HEK293 (cell line): ENCODE results near the gene LCNL1.

Experiments
- EGR2 ChIP-seq: fragments of 450-650 bp; formaldehyde crosslinking; IDR thresholded peaks from 2 replicates; pipeline ENCODE4 v1.5.1; 2016; ENCODE audit warnings: low read depth, missing biosample characterization, missing genetic modification characterization
- GLIS1 ChIP-seq: fragments of 450-650 bp; formaldehyde crosslinking; IDR thresholded peaks from 2 replicates; pipeline ENCODE4 v1.5.1; 2016; ENCODE audit warnings: missing biosample characterization, missing genetic modification characterization
- MYNN ChIP-seq: fragments of 450-650 bp; formaldehyde crosslinking; IDR thresholded peaks from 2 replicates; pipeline ENCODE4 v1.5.1; 2016; ENCODE audit warnings: missing biosample characterization, missing genetic modification characterization, borderline replicate concordance
- OSR2 ChIP-seq: fragments of 450-650 bp; formaldehyde crosslinking; IDR thresholded peaks from 2 replicates; pipeline ENCODE4 v1.5.1; 2016; ENCODE audit warnings: missing biosample characterization, missing genetic modification characterization
- SCRT2 ChIP-seq: fragments of 450-650 bp; formaldehyde crosslinking; IDR thresholded peaks from 2 replicates; pipeline ENCODE4 v1.5.1; 2016; ENCODE audit warnings: missing biosample characterization, missing genetic modification characterization
- SP2 ChIP-seq: fragments of 450-650 bp; formaldehyde crosslinking; IDR thresholded peaks from 2 replicates; pipeline ENCODE4 v1.5.1; 2016; ENCODE audit warnings: missing biosample characterization, missing genetic modification characterization
- YY1 ChIP-seq: fragments of 450-650 bp; formaldehyde crosslinking; IDR thresholded peaks from 2 replicates; pipeline ENCODE4 v1.5.1; 2018; ENCODE audit warnings: missing biosample characterization, missing genetic modification characterization
- ZNF10 ChIP-seq: fragments of 450-650 bp; formaldehyde crosslinking; IDR thresholded peaks from 2 replicates; pipeline ENCODE4 v1.5.1; 2017; ENCODE audit warnings: missing biosample characterization, missing genetic modification characterization
- ZNF248 ChIP-seq: fragments of 450-650 bp; formaldehyde crosslinking; IDR thresholded peaks from 2 replicates; pipeline ENCODE4 v1.5.1; 2017; ENCODE audit warnings: missing biosample characterization, missing genetic modification characterization
- ZNF366 ChIP-seq: fragments of 450-650 bp; formaldehyde crosslinking; conservative IDR thresholded peaks from 2 replicates; pipeline ENCODE4 v1.5.1; 2016; ENCODE audit warnings: missing biosample characterization, missing genetic modification characterization
- ZNF404 ChIP-seq: fragments of 450-650 bp; formaldehyde crosslinking; IDR thresholded peaks from 2 replicates; pipeline ENCODE4 v1.5.1; 2017; ENCODE audit warnings: missing biosample characterization, missing genetic modification characterization
- ZNF48 ChIP-seq: fragments of 450-650 bp; formaldehyde crosslinking; IDR thresholded peaks from 2 replicates; pipeline ENCODE4 v1.5.1; 2016; ENCODE audit warnings: missing biosample characterization, missing genetic modification characterization
- ZNF621 ChIP-seq: fragments of 450-650 bp; formaldehyde crosslinking; IDR thresholded peaks from 2 replicates; pipeline ENCODE4 v1.5.1; 2017; ENCODE audit warnings: missing biosample characterization, missing genetic modification characterization
- ZNF670 ChIP-seq: fragments of 450-650 bp; formaldehyde crosslinking; IDR thresholded peaks from 2 replicates; pipeline ENCODE4 v1.5.1; 2016; ENCODE audit warnings: missing biosample characterization, missing genetic modification characterization, low read depth
- ZNF677 ChIP-seq: fragments of 450-650 bp; IDR thresholded peaks from 2 replicates; pipeline ENCODE4 v1.5.0; 2018; ENCODE audit warnings: missing biosample characterization, mild to moderate bottlenecking, missing genetic modification characterization, moderate library complexity
- ZNF777 ChIP-seq: fragments of 450-650 bp; formaldehyde crosslinking; IDR thresholded peaks from 2 replicates; pipeline ENCODE4 v1.5.1; 2017; ENCODE audit warnings: missing biosample characterization, missing genetic modification characterization, borderline replicate concordance
- ZNF843 ChIP-seq: fragments of 450-650 bp; formaldehyde crosslinking; IDR thresholded peaks from 2 replicates; pipeline ENCODE4 v1.5.1; 2016; ENCODE audit warnings: missing biosample characterization, missing genetic modification characterization
- ZXDB ChIP-seq: fragments of 450-650 bp; formaldehyde crosslinking; IDR thresholded peaks from 2 replicates; pipeline ENCODE4 v1.5.1; 2016; ENCODE audit warnings: missing biosample characterization, missing genetic modification characterization
- TF ChIP-seq, protein P1 (sequence below): fragments of 450-650 bp; formaldehyde crosslinking; IDR thresholded peaks from 2 replicates; pipeline ENCODE4 v1.5.1; 2016; ENCODE audit warnings: missing biosample characterization, missing genetic modification characterization
- TF ChIP-seq, protein P2 (sequence below): fragments of 450-650 bp; formaldehyde crosslinking; IDR thresholded peaks from 2 replicates; pipeline ENCODE4 v1.5.1; 2017; ENCODE audit warnings: missing biosample characterization, mild to moderate bottlenecking, missing genetic modification characterization, moderate library complexity
- TF ChIP-seq, protein P3 (sequence below): fragments of 450-650 bp; formaldehyde crosslinking; IDR thresholded peaks from 2 replicates; pipeline ENCODE4 v1.5.1; 2016; ENCODE audit warnings: missing biosample characterization, missing genetic modification characterization, borderline replicate concordance
- TF ChIP-seq, protein P4 (sequence below): fragments of 450-650 bp; formaldehyde crosslinking; IDR thresholded peaks from 2 replicates; pipeline ENCODE4 v1.5.1; 2016; ENCODE audit warnings: missing biosample characterization, missing genetic modification characterization
- TF ChIP-seq, protein P5 (sequence below): fragments of 450-650 bp; formaldehyde crosslinking; IDR thresholded peaks from 2 replicates; pipeline ENCODE4 v1.5.1; 2017; ENCODE audit warnings: missing biosample characterization, missing genetic modification characterization
- TF ChIP-seq, protein P6 (sequence below): fragments of 450-650 bp; formaldehyde crosslinking; IDR thresholded peaks from 2 replicates; pipeline ENCODE4 v1.5.1; 2016; ENCODE audit warnings: missing biosample characterization, missing genetic modification characterization

LCNL1 gene

DNA sequence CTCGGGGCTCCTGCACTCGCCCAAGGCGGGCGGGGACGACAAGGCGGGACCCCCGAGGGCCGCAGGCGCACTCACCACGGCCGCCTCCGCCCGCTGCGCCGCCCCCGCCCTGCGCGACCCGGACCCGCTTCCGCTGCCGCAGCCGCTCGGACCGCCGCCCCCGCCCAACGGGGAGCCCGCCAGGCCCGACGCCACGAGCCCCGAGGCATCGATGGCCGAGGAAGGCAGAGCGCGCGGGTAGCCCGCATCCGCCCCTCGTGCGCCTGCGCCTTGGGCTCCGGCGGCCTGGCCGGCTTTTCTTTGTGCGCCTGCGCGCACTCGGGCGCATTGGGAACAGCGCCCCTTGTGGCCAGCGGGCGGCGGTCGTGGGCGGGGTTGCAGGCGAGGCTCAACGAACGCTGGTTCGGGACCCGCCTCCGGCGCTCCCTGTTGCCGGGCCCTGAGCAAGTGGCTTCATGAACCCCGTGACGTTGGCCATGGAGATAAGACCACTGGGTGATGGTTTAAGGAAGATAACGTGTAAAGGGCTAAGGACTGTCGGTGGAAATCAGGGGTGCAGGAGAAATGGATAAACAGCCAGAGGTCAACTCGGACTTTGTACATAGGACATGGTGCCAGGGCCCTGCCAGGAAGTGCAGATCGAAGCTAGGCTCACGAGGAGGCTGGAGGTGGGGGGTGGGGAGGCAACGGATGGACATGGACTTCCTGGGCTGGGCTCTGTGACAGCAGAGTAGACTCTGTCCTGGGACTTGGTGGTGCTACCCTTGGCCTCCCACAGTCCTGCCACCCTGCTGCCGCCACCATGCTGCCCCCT, 38.1 kb upstream of the LCNL1 start, which contains the start of the genes C8G and FBXW5 (continued):
- TF ChIP-seq YY1 (tag by site-specific recombination) (0 out of 2 replicates have a peak, but pooled peaks have one; percentile 29), EGR2 (tag by site-specific recombination) (peak; percentile 82), ZXDB (peak; percentile 42), OSR2 (tag by site-specific recombination) (no peak), ZNF670 (no peak), ZNF677 (tag by site-specific recombination) (no peak), GLIS1 (tag by site-specific recombination) (no peak), ZNF10 (tag by site-specific recombination) (no peak), ZNF248 (no peak), ZNF404 (tag by site-specific recombination) (no peak), ZNF48 (no peak), MYNN (tag by site-specific recombination) (no peak), ZNF621 (tag by site-specific recombination) (no peak), ZNF843 (tag by site-specific recombination) (peak; percentile 46), ZNF366 (tag by site-specific recombination) (no peak), ZNF777 (tag by site-specific recombination) (no peak), SCRT2 (tag by site-specific recombination) (peak; percentile 73), SP2 (peak; percentile 45)
- TF ChIP-seq, protein P1, sequence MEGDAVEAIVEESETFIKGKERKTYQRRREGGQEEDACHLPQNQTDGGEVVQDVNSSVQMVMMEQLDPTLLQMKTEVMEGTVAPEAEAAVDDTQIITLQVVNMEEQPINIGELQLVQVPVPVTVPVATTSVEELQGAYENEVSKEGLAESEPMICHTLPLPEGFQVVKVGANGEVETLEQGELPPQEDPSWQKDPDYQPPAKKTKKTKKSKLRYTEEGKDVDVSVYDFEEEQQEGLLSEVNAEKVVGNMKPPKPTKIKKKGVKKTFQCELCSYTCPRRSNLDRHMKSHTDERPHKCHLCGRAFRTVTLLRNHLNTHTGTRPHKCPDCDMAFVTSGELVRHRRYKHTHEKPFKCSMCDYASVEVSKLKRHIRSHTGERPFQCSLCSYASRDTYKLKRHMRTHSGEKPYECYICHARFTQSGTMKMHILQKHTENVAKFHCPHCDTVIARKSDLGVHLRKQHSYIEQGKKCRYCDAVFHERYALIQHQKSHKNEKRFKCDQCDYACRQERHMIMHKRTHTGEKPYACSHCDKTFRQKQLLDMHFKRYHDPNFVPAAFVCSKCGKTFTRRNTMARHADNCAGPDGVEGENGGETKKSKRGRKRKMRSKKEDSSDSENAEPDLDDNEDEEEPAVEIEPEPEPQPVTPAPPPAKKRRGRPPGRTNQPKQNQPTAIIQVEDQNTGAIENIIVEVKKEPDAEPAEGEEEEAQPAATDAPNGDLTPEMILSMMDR = peak; percentile 96
- TF ChIP-seq, protein P2, sequence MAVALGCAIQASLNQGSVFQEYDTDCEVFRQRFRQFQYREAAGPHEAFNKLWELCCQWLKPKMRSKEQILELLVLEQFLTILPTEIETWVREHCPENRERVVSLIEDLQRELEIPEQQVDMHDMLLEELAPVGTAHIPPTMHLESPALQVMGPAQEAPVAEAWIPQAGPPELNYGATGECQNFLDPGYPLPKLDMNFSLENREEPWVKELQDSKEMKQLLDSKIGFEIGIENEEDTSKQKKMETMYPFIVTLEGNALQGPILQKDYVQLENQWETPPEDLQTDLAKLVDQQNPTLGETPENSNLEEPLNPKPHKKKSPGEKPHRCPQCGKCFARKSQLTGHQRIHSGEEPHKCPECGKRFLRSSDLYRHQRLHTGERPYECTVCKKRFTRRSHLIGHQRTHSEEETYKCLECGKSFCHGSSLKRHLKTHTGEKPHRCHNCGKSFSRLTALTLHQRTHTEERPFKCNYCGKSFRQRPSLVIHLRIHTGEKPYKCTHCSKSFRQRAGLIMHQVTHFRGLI (tag by site-specific recombination) = no peak
- TF ChIP-seq, protein P3, sequence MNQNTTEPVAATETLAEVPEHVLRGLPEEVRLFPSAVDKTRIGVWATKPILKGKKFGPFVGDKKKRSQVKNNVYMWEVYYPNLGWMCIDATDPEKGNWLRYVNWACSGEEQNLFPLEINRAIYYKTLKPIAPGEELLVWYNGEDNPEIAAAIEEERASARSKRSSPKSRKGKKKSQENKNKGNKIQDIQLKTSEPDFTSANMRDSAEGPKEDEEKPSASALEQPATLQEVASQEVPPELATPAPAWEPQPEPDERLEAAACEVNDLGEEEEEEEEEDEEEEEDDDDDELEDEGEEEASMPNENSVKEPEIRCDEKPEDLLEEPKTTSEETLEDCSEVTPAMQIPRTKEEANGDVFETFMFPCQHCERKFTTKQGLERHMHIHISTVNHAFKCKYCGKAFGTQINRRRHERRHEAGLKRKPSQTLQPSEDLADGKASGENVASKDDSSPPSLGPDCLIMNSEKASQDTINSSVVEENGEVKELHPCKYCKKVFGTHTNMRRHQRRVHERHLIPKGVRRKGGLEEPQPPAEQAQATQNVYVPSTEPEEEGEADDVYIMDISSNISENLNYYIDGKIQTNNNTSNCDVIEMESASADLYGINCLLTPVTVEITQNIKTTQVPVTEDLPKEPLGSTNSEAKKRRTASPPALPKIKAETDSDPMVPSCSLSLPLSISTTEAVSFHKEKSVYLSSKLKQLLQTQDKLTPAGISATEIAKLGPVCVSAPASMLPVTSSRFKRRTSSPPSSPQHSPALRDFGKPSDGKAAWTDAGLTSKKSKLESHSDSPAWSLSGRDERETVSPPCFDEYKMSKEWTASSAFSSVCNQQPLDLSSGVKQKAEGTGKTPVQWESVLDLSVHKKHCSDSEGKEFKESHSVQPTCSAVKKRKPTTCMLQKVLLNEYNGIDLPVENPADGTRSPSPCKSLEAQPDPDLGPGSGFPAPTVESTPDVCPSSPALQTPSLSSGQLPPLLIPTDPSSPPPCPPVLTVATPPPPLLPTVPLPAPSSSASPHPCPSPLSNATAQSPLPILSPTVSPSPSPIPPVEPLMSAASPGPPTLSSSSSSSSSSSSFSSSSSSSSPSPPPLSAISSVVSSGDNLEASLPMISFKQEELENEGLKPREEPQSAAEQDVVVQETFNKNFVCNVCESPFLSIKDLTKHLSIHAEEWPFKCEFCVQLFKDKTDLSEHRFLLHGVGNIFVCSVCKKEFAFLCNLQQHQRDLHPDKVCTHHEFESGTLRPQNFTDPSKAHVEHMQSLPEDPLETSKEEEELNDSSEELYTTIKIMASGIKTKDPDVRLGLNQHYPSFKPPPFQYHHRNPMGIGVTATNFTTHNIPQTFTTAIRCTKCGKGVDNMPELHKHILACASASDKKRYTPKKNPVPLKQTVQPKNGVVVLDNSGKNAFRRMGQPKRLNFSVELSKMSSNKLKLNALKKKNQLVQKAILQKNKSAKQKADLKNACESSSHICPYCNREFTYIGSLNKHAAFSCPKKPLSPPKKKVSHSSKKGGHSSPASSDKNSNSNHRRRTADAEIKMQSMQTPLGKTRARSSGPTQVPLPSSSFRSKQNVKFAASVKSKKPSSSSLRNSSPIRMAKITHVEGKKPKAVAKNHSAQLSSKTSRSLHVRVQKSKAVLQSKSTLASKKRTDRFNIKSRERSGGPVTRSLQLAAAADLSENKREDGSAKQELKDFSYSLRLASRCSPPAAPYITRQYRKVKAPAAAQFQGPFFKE (tag by site-specific recombination) = peak; percentile 58; the same call in 1 of the 2 replicates
- TF ChIP-seq, protein P4, sequence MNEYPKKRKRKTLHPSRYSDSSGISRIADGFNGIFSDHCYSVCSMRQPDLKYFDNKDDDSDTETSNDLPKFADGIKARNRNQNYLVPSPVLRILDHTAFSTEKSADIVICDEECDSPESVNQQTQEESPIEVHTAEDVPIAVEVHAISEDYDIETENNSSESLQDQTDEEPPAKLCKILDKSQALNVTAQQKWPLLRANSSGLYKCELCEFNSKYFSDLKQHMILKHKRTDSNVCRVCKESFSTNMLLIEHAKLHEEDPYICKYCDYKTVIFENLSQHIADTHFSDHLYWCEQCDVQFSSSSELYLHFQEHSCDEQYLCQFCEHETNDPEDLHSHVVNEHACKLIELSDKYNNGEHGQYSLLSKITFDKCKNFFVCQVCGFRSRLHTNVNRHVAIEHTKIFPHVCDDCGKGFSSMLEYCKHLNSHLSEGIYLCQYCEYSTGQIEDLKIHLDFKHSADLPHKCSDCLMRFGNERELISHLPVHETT (tag by site-specific recombination) = peak; percentile 76; the same call in 1 of the 2 replicates
- TF ChIP-seq, protein P5, sequence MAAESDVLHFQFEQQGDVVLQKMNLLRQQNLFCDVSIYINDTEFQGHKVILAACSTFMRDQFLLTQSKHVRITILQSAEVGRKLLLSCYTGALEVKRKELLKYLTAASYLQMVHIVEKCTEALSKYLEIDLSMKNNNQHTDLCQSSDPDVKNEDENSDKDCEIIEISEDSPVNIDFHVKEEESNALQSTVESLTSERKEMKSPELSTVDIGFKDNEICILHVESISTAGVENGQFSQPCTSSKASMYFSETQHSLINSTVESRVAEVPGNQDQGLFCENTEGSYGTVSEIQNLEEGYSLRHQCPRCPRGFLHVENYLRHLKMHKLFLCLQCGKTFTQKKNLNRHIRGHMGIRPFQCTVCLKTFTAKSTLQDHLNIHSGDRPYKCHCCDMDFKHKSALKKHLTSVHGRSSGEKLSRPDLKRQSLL (tag by site-specific recombination) = no peak
- TF ChIP-seq, protein P6, sequence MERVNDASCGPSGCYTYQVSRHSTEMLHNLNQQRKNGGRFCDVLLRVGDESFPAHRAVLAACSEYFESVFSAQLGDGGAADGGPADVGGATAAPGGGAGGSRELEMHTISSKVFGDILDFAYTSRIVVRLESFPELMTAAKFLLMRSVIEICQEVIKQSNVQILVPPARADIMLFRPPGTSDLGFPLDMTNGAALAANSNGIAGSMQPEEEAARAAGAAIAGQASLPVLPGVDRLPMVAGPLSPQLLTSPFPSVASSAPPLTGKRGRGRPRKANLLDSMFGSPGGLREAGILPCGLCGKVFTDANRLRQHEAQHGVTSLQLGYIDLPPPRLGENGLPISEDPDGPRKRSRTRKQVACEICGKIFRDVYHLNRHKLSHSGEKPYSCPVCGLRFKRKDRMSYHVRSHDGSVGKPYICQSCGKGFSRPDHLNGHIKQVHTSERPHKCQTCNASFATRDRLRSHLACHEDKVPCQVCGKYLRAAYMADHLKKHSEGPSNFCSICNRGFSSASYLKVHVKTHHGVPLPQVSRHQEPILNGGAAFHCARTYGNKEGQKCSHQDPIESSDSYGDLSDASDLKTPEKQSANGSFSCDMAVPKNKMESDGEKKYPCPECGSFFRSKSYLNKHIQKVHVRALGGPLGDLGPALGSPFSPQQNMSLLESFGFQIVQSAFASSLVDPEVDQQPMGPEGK (tag by site-specific recombination) = peak; percentile 46; the same call in 1 of the 2 replicates
